Liver (tissue), 9 donors: Measurements from ENCODE around the gene CACNA1B. TPM values are rescaled to one million over a fixed set of nuclear protein-coding genes. Genes with fewer than 3 reads are reported as not detected.

Source experiments
- DNase-seq: peaks from one replicate; pipeline ENCODE4 v3.0.0-alpha.2; 2017; ENCODE audit warnings: low spot score
- H3K27ac ChIP-seq, 2 donors: one replicate each; pipeline ENCODE4 v1.7.0; 2013; ENCODE audit warnings: inconsistent platforms in 2 of 2, low read length in 2 of 2, control low read depth in 1 of 2, low read depth in 1 of 2, mild to moderate bottlenecking in 1 of 2
- H3K27me3 ChIP-seq, 4 donors: one replicate each; pipeline versions ENCODE4 v1.6.1 to v1.7.0; 2013; ENCODE audit warnings: low read length in 3 of 4, inconsistent platforms in 1 of 4, mild to moderate bottlenecking in 1 of 4, moderate library complexity in 1 of 4; ENCODE audit not compliant: control insufficient read depth in 4 of 4, insufficient read depth in 4 of 4
- H3K36me3 ChIP-seq, 4 donors: one replicate each; pipeline versions ENCODE4 v1.6.1 to v1.7.0; 2013; ENCODE audit warnings: low read length in 3 of 4, mild to moderate bottlenecking in 3 of 4, low read depth in 1 of 4, moderate library complexity in 1 of 4; ENCODE audit not compliant: control insufficient read depth in 4 of 4, insufficient read depth in 3 of 4
- H3K4me1 ChIP-seq, 4 donors: one replicate each; pipeline versions ENCODE4 v1.6.1 to v1.7.0; 2013; ENCODE audit warnings: low read length in 3 of 4, mild to moderate bottlenecking in 3 of 4, moderate library complexity in 1 of 4; ENCODE audit not compliant: control insufficient read depth in 4 of 4, insufficient read depth in 4 of 4
- H3K4me3 ChIP-seq, 3 donors: one replicate each; pipeline versions ENCODE4 v1.6.1 to v1.7.0; 2013; ENCODE audit warnings: low read length in 3 of 3, control low read depth in 1 of 3, low read depth in 1 of 3, mild to moderate bottlenecking in 1 of 3
- H3K9ac ChIP-seq, 2 donors: one replicate each; pipeline ENCODE4 v1.7.0; 2013; ENCODE audit warnings: low read length in 2 of 2, mild to moderate bottlenecking in 2 of 2, moderate library complexity in 2 of 2, control low read depth in 1 of 2, low read depth in 1 of 2
- H3K9me3 ChIP-seq, 4 donors: one replicate each; pipeline versions ENCODE4 v1.6.1 to v1.7.0; 2013; ENCODE audit warnings: low read length in 3 of 4; ENCODE audit not compliant: control insufficient read depth in 4 of 4
- ATF3 ChIP-seq: IDR thresholded peaks from 2 replicates; pipeline ENCODE4 v1.6.1; 2016; ENCODE audit warnings: antibody characterized with exemption
- CTCF ChIP-seq: fragments of 150-350 bp; IDR thresholded peaks from 2 replicates; pipeline ENCODE4 v1.5.1; 2017; ENCODE audit warnings: improper control_type of control experiment, low read depth, low read length; ENCODE audit not compliant: missing input control
- EGR1 ChIP-seq, 2 donors: IDR thresholded peaks; 2 replicates each; pipeline ENCODE4 v1.6.1; 2016 to 2018; ENCODE audit warnings: antibody characterized with exemption in 2 of 2, low read depth in 2 of 2
- FOXA2 ChIP-seq: IDR thresholded peaks from 2 replicates; pipeline ENCODE4 v1.6.1; 2016; ENCODE audit warnings: antibody characterized with exemption
- GABPA ChIP-seq, 2 donors: IDR thresholded peaks in 1 of 2; conservative IDR thresholded peaks in 1 of 2; 2 replicates each; pipeline ENCODE4 v1.6.1; 2016; ENCODE audit warnings: antibody characterized with exemption in 2 of 2, mild to moderate bottlenecking in 1 of 2, moderate library complexity in 1 of 2
- HNF4A ChIP-seq, 2 donors: conservative IDR thresholded peaks; 2 replicates each; pipeline ENCODE4 v1.6.1; 2016; ENCODE audit warnings: antibody characterized with exemption in 2 of 2, mild to moderate bottlenecking in 2 of 2
- HNF4G ChIP-seq: IDR thresholded peaks from 2 replicates; pipeline ENCODE4 v1.6.1; 2016; ENCODE audit warnings: antibody characterized with exemption
- JUND ChIP-seq, 2 donors: IDR thresholded peaks; 2 replicates each; pipeline ENCODE4 v1.6.1; 2016; ENCODE audit warnings: antibody characterized with exemption in 2 of 2
- MAX ChIP-seq: IDR thresholded peaks from 2 replicates; pipeline ENCODE4 v1.6.1; 2016; ENCODE audit warnings: antibody characterized with exemption
- NR2F2 ChIP-seq: IDR thresholded peaks from 2 replicates; pipeline ENCODE4 v1.6.1; 2016; ENCODE audit warnings: antibody characterized with exemption
- RAD21 ChIP-seq, 2 donors: IDR thresholded peaks; 2 replicates each; pipeline ENCODE4 v1.6.1; 2016; ENCODE audit warnings: antibody characterized with exemption in 2 of 2, mild to moderate bottlenecking in 2 of 2
- REST ChIP-seq: IDR thresholded peaks from 2 replicates; pipeline ENCODE4 v1.6.1; 2016; ENCODE audit warnings: antibody characterized with exemption, mild to moderate bottlenecking
- RXRA ChIP-seq, 2 donors: IDR thresholded peaks; 2 replicates each; pipeline ENCODE4 v1.6.1; 2017 to 2018; ENCODE audit warnings: antibody characterized with exemption in 2 of 2, mild to moderate bottlenecking in 1 of 2
- SP1 ChIP-seq: IDR thresholded peaks from 2 replicates; pipeline ENCODE4 v1.6.1; 2018; ENCODE audit warnings: antibody characterized with exemption, mild to moderate bottlenecking
- TAF1 ChIP-seq: conservative IDR thresholded peaks from 2 replicates; pipeline ENCODE4 v1.6.1; 2016; ENCODE audit warnings: antibody characterized with exemption, mild to moderate bottlenecking
- YY1 ChIP-seq: IDR thresholded peaks from 2 replicates; pipeline ENCODE4 v1.6.1; 2016; ENCODE audit warnings: antibody characterized with exemption, mild to moderate bottlenecking
- ZBTB33 ChIP-seq: IDR thresholded peaks from 2 replicates; pipeline ENCODE4 v1.6.1; 2016; ENCODE audit warnings: antibody characterized with exemption
- WGBS: extraction: QIAGEN DNeasy Blood & Tissue Kit; methylation state at CpG from one replicate; pipeline ENCODE4 v1.1.7; 2013; 5-methylcytosine and 5-hydroxymethylcytosine counted together
- polyA plus RNA-seq, 2 donors: library from polyadenylated mRNA; stranded (reverse) in 1 of 2; unstranded in 1 of 2; fragments of 200-250 nt in 1 of 2; fragments of >200 nt in 1 of 2; fragmentation: Nextera tagmentation in 1 of 2; extraction: Ambion mirVana in 1 of 2; gene quantifications; one replicate each; pipeline versions ENCODE4 v1.2.1 to v1.2.3, GENCODE V29; 2013 to 2015
- total RNA-seq, 2 donors: library from RNA; depleted of rRNA; stranded (reverse); fragments of >200 nt; gene quantifications; one replicate each; pipeline ENCODE4 v1.2.3, GENCODE V29; 2014
- donor health status: healthy.
- donor health status: healthy.
- donor health status: healthy.
- donor health status: healthy.
- donor health status: healthy.

The CACNA1B gene
- total and polyA plus RNA-seq, 4 donors = under 0.01 to 0.05 TPM; not detected in 2

GRCh38 chr9:137865581-137866145 is 11.9 kb upstream of the CACNA1B start:
- no peaks in the 10 kb centered on the region for H3K4me1 ChIP-seq
- no peak overlapping the region for H3K4me3 ChIP-seq
- peaks cover 0 to 1% (median 0%) of the 10 kb centered on the region in 4 donors for H3K36me3 ChIP-seq
- TF ChIP-seq EGR1 (IDR thresholded peaks at IDR 0.05; ENCODE audit: low read depth in 2 of 2) = no peak
- no peak for TF ChIP-seq YY1
- no peak for TF ChIP-seq JUND (IDR thresholded peaks at IDR 0.05)
- no peak for TF ChIP-seq CTCF
- TF ChIP-seq MAX = no peak
- TF ChIP-seq RAD21 (IDR thresholded peaks at IDR 0.05) = no peak
- TF ChIP-seq ATF3 = no peak
- no peak for TF ChIP-seq NR2F2
- TF ChIP-seq GABPA (IDR thresholded peaks at IDR 0.05 in 1 of 2, conservative IDR thresholded peaks at IDR 0.05 in 1 of 2) = no peak
- TF ChIP-seq FOXA2 = no peak
- TF ChIP-seq HNF4A (conservative IDR thresholded peaks at IDR 0.05) = no peak
- no peak for TF ChIP-seq TAF1
- no peak for TF ChIP-seq REST
- no peak for TF ChIP-seq SP1
- TF ChIP-seq HNF4G = no peak
- TF ChIP-seq ZBTB33 = no peak
- TF ChIP-seq RXRA (IDR thresholded peaks at IDR 0.05) = no peak
- H3K27ac ChIP-seq = no peak overlapping the region
- H3K27me3 ChIP-seq = no peaks in the 10 kb centered on the region
- 67% methylated on average over 18 of the region's 18 CpGs for WGBS
- no peak for DNase-seq
- no peak overlapping the region for H3K9ac ChIP-seq
- H3K9me3 ChIP-seq = peaks cover under 1 to 2% (median 2%) of the 10 kb centered on the region in 4 donors
